Gastroesophageal sphincter (tissue), 4 donors: ENCODE data around the gene DYNC2I2. TPM values are rescaled to one million over a fixed set of nuclear protein-coding genes. Genes with fewer than 3 reads are reported as not detected.
A peak's percentile ranks its signal among the peaks of the same experiment; 100 is the strongest.

Experiments used
- ATAC-seq: fragments of 150-250 bp; one replicate; pipeline ENCODE4 v1.9.1; 2016; ENCODE audit warnings: mild to moderate bottlenecking, moderate library complexity
- H3K27ac ChIP-seq, 4 donors: fragments of 200-600 bp; sonication (generic) in 3 of 4; 1 replicate in 3 of 4; 2 replicates in 1 of 4; pipeline ENCODE4 v1.5.1; 2016 to 2019
- H3K27me3 ChIP-seq: fragments of 200-600 bp; sonication (generic); one replicate; pipeline ENCODE4 v1.5.1; 2019
- H3K36me3 ChIP-seq, 2 donors: fragments of 200-600 bp; sonication (generic); one replicate each; pipeline ENCODE4 v1.5.1; 2019; ENCODE audit warnings: control low read depth in 1 of 2
- H3K4me1 ChIP-seq, 3 donors: fragments of 200-600 bp; sonication (generic); 1 replicate in 2 of 3; 2 replicates in 1 of 3; pipeline ENCODE4 v1.5.1; 2016 to 2019; ENCODE audit warnings: control low read depth in 2 of 3
- H3K4me3 ChIP-seq, 2 donors: fragments of 200-600 bp; sonication (generic); one replicate each; pipeline ENCODE4 v1.5.1; 2019; ENCODE audit warnings: mild to moderate bottlenecking in 1 of 2, moderate library complexity in 1 of 2
- H3K9me3 ChIP-seq, 3 donors: fragments of 200-600 bp; sonication (generic); one replicate each; pipeline ENCODE4 v1.5.1; 2017 to 2019; ENCODE audit warnings: control low read depth in 2 of 3
- CTCF ChIP-seq, 4 experiments: fragments of 200-600 bp in 2 of 4; fragments of 450-650 bp in 2 of 4; sonication (generic) in 1 of 4; IDR thresholded peaks; one replicate each; pipeline ENCODE4 v1.5.1; 2017 to 2019; ENCODE audit warnings: antibody characterized with exemption in 4 of 4, mild to moderate bottlenecking in 2 of 4, moderate library complexity in 2 of 4
- EP300 ChIP-seq: sonication (generic); formaldehyde crosslinking; IDR thresholded peaks from one replicate; pipeline ENCODE4 v1.6.1; 2017; ENCODE audit warnings: antibody characterized with exemption, mild to moderate bottlenecking
- POLR2A ChIP-seq, 2 donors: fragments of 450-650 bp; IDR thresholded peaks; one replicate each; pipeline ENCODE4 v1.6.1; 2017; ENCODE audit warnings: antibody characterized with exemption in 2 of 2, mild to moderate bottlenecking in 2 of 2, moderate library complexity in 1 of 2
- POLR2AphosphoS5 ChIP-seq: sonication (generic); formaldehyde crosslinking; IDR thresholded peaks from one replicate; pipeline ENCODE4 v1.6.1; 2017; ENCODE audit warnings: antibody characterized with exemption
- WGBS, 2 donors: methylation state at CpG; one replicate each; pipeline ENCODE4 v1.1.5; 2018; ENCODE audit warnings: low coverage in 1 of 2; 5-methylcytosine and 5-hydroxymethylcytosine counted together
- total RNA-seq, 4 donors: library from RNA; depleted of rRNA; stranded (reverse); fragments of >200 nt; gene quantifications; one replicate each; pipeline ENCODE4 v1.1.0, GENCODE V29; 2016

DYNC2I2 gene
- total RNA-seq, 4 donors from 2014 or later = 28.3 to 47.0 (median 37.7) TPM

- Histone ChIP-seq H3K36me3 (no peaks in the 10 kb centered on the region), H3K4me1 (peaks cover 0 to 39% (median 11%) of the 10 kb centered on the region in 3 donors), H3K27ac (peak overlapping the region in 3 of 4 donors; percentile 51 to 67 (median 56)), H3K27me3 (no peaks in the 10 kb centered on the region), H3K4me3 (peak overlapping the region; percentile 40 to 52), H3K9me3 (no peaks in the 10 kb centered on the region)
- 3 to 9% methylated on average over 5 to 13 of the region's 15 CpGs for WGBS, 2 donors
- ATAC-seq = peak; percentile 23
- TF ChIP-seq CTCF (IDR thresholded peaks at IDR 0.05) (no peak), POLR2AphosphoS5 (no peak), EP300 (no peak), POLR2A (IDR thresholded peaks at IDR 0.05) (no peak)
Measured at GRCh38 chr9:128684325-128685199, 27.9 kb upstream of the DYNC2I2 start.

- no peak for ATAC-seq
- H3K4me1 ChIP-seq = peaks cover 0 to 39% (median 11%) of the 10 kb centered on the region in 3 donors
- H3K36me3 ChIP-seq = no peaks in the 10 kb centered on the region
- no peaks in the 10 kb centered on the region for H3K9me3 ChIP-seq
- H3K27ac ChIP-seq = peak overlapping the region in 3 of 4 donors; percentile 51 to 67 (median 56)
- 0% methylated on average over 3 of the region's 3 CpGs for WGBS, 2 donors
- no peaks in the 10 kb centered on the region for H3K27me3 ChIP-seq
- no peak for TF ChIP-seq EP300
- TF ChIP-seq CTCF (IDR thresholded peaks at IDR 0.05) = no peak
- no peak for TF ChIP-seq POLR2A (IDR thresholded peaks at IDR 0.05)
- no peak for TF ChIP-seq POLR2AphosphoS5
- H3K4me3 ChIP-seq = peak overlapping the region; percentile 40 to 52
Measured at GRCh38 chr9:128684065-128684324, 27.3 kb upstream of the DYNC2I2 start.

- Histone ChIP-seq H3K4me1 (peaks cover 0 to 37% (median 10%) of the 10 kb centered on the region in 3 donors), H3K27me3 (no peaks in the 10 kb centered on the region), H3K9me3 (no peaks in the 10 kb centered on the region), H3K4me3 (peak overlapping the region; percentile 40 to 52), H3K36me3 (no peaks in the 10 kb centered on the region), H3K27ac (peak overlapping the region in 3 of 4 donors; percentile 51 to 67 (median 56))
- ATAC-seq = peak; percentile 60
- WGBS, 2 donors = 13 to 14% methylated on average over 5 to 9 of the region's 21 CpGs
- TF ChIP-seq EP300 (no peak), POLR2A (IDR thresholded peaks at IDR 0.05) (peak in 1 of 2 donors; percentile 15), POLR2AphosphoS5 (peak; percentile 8), CTCF (IDR thresholded peaks at IDR 0.05) (no peak)
Measured at GRCh38 chr9:128683340-128684064, 26.9 kb upstream of the DYNC2I2 start.

- no peak overlapping the region for H3K4me3 ChIP-seq
- H3K27ac ChIP-seq = no peak overlapping the region
- no peak for ATAC-seq
- H3K36me3 ChIP-seq = no peaks in the 10 kb centered on the region
- TF ChIP-seq CTCF (IDR thresholded peaks at IDR 0.05) = no peak
- no peak for TF ChIP-seq POLR2A (IDR thresholded peaks at IDR 0.05)
- TF ChIP-seq POLR2AphosphoS5 = no peak
- TF ChIP-seq EP300 = no peak
- no peaks in the 10 kb centered on the region for H3K9me3 ChIP-seq
- 86 to 91% methylated on average over 4 to 10 of the region's 10 CpGs for WGBS, 2 donors
- no peaks in the 10 kb centered on the region for H3K27me3 ChIP-seq
- H3K4me1 ChIP-seq = peaks cover 0 to under 1% (median 0%) of the 10 kb centered on the region in 3 donors
Measured at GRCh38 chr9:128677794-128678193, 21.1 kb upstream of the DYNC2I2 start.
